AG08396 (cell line): ENCODE measurements around the gene WDR31.
A peak's percentile ranks its signal among the peaks of the same experiment; 100 is the strongest.
"Not testable (repeated sequence)": the region's sequence is repeated elsewhere in the genome, so short reads cannot be mapped to it uniquely, and the experiment has no call there.

Experiments
- DNase-seq: peaks from one replicate; pipeline ENCODE4 v3.0.0; 2012; ENCODE audit warnings: low spot score, mixed read lengths

Gene WDR31

DNA sequence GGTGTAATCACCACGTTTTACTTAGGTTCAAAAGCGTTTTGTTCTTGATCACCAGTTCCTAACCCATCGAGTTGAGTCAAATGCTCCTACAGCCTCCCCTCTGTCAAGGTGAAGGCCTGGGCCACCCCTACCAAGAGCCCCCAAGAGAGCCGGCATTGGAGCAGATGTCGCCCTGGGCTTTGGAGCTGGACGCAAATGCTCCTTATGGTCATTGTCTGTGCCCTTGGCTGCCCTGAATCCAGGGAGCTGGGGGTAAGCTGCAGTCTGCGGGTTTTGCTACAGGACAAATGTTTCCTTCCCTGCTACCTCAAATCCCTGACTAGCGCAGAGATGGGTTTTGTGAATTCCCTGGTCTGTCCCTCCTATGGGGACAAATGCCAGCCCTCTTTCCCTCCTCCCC, 41.8 kb downstream of the WDR31 start:
- no peak for DNase-seq

DNA sequence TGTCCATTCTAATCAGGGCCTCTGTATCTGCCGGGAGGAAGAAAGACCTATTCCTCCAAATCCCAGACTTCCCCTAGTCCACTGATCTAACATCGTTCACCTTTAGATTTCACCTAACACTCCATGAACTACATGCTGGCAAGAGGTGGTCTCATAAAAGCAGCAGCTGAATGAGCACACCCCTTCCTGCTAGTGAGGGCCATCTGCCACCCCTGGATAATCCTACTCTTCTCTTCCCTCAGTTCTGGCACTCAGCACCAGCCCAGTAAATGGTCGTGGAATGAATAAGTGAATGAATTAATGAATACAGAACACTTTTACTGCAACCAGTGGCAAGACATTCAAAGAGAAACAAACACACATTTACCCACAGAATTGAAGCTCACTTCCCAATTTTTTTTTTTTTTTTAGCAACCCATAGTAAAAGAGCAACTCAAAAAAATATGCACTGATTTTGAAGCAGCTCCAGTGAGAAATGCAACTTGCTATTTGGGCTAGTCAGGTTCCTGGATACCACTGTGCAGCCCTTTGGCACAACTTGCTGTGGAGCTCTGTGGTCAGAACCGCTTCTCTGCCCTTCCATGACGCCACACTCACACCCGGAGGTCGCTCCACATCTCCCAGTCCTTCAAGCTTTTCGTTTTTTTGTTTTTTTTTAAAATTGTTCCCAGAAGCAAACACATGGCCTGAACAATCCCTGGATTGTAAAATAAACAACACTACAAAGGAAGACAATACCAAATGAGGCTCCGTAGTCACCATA, 43.1 kb downstream of the WDR31 start:
- no peak for DNase-seq

DNA sequence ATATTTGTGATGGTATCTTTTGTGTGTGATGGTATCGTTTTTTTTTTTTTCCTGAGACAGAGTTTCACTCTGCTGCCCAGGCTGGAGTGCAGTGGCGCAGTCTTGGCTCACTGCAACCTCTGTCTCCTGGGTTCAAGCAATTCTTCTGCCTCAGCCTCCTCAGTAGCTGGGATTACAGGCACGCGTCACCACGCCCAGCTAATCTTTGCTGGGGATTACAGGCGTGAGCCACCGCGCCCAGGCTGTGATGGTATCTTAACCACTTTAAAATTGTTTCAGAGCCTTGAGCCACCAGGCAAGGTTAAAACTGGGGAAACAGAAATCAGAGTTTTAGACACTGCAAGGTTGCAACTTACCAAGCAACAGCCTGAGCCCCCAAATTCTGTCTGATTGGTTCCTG, 43.8 kb downstream of the WDR31 start:
- DNase-seq: not testable (repeated sequence)

DNA sequence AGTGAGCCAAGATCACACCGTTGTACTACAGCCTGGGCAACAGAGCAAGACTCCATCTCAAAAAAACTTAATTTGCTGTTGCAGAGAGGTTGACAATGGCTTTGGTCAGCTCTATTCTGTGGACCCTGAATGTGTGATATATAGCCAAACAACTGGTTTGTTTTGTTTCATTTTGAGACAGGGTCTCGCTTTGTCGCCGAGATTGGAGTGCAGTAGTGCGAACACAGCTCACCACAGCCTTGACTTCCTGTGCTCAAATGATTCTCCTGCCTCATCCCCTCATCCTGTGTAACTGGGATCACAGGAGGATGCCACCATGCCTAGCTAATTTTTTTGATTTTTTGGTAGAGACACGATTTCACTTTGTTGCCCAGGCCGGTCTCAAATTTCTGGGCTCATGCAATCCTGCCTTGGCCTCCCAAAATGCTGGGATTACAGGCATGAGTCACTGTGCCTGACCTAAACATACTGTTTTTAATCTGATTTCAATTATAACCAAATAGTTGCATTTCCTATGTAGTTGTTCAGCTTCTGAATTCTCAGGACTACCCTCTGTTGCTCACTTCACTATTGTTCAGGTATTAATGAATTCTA, 46.7 kb downstream of the WDR31 start:
- DNase-seq: no peak

DNA sequence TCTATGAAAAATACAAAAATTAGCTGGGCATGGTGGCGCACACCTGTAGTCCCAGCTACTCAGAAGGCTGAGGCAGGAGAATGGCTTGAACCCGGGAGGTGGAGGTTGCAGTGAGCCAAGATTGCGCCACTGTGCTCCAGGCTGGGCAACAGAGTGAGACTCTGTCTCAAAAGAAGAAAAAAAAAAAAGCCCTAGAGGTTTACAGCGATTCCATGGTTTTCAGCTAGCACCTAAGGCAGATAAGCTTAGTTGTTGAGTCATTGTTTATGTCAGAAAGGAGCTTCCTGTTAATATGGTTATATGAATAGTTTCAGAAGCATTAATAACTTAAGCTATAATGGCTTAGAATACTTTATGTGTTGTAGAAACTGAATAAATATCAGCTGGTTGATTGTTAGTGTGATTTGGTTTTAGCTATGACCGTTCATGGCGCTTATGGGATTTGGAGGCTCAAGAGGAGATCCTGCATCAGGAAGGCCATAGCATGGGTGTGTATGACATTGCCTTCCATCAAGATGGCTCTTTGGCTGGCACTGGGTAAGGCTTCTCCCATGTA, 49.9 kb downstream of the WDR31 start:
- no peak for DNase-seq

DNA sequence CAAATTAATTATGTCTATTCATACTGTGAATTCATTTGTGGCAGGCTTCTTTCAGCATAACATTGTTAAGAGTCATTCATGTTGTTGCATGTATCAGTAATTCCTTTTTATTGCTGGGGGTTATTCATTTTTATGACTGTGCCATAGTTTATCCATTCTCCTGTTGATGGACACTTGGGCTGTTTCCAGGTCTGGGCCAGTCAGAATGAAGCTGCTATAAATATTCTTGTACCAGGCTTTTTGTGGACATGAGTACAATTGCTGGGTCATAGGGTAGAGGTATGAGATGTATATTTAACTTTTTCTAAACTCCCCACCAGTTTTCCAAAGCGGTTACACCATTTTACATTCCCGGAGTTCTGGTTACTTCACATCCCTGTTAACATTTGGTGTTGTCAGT, 51.0 kb downstream of the WDR31 start:
- no peak for DNase-seq

DNA sequence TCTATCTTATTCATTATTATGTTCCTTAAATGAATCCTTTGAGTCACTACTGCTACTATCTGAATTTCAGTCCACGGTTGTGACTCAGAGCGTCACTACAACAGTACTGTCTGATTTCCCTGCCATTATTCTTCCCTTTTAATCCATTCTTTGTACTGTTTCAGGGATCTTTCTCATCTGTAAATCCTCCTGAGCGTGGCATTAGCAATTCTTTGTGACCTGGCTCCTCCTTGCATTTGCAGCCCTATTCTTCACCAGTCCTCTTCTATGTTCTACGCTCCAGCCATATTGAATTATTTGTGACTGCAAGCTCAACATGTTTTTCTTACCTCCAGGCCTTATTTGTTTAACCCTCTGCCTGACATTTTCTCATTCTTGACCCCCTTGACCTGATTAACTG, 58.7 kb downstream of the WDR31 start:
- no peak for DNase-seq

DNA sequence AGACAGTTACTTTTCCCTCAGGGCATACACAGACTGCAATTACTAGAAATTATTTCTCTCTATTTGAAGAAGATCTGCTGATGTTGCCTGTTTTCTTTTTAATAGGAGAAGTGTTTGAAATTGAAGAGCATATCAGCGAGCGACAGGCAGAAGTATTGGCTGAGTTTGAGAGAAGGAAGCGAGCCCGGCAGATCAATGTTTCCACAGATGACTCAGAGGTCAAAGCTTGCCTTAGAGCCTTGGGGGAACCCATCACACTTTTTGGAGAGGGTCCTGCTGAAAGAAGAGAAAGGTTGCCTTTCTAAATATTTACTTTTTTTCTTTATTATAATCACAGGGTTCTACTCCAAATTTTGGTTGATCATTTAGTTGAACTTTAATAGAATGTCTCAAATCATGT, 61.2 kb downstream of the WDR31 start:
- no peak for DNase-seq

DNA sequence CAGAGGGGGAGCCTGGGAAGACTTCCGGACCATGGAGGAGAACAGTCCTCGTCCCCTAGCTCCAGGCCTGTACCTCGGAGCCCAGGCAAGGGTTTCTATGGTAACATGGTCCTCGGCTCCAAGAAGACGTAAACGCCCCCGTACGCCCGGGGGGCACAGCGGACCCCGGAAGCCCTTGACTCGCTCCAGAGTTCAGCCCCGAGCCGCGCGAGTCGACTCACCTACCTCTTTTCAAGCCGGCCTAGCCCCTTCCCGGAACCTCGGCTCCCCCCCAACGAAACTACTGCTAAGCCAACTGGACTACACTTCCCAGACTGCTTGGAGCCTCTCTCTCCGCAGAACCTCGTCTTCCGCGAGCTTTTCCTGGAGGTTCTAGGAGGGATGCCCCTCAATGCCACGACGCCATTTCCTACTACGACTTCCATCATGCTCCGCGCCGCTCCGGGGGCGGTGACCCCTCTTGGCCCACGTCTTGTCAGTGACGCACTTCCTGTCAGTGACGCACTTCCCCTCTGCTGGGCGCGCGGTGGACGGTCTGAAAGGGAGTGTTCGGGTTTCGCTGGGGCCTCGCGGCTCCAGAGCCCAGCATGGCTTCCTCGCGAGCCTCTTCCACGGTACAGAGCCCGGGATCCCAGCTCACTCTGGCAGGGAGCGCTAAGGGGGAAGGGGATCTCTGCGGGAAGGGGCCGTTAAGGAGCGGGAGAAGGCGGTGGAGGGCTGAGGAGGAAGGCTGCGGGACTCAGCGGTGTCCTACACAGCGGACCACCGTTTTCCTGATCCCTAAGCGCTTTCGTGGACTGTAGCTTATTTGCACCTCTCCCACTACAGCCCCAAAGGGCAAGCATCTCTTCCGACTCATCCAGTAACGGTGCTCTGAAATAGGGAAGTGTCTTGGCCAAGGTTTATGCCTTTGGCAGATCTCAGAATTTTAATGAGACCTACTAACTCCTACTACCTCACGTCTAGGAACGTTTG, 64.6 kb downstream of the WDR31 start, which contains the start of the genes CDC26 and PRPF4:
Gene CDC26, minus strand, starts transcription at position 416 of the 975 bp plus-strand sequence. CDS start 3,065 bp downstream, outside the sequence.
Gene PRPF4, plus strand, starts transcription at position 502 of the 975 bp plus-strand sequence. Its CDS starts 86 bp downstream, at position 588.
- peak; percentile 96 for DNase-seq

DNA sequence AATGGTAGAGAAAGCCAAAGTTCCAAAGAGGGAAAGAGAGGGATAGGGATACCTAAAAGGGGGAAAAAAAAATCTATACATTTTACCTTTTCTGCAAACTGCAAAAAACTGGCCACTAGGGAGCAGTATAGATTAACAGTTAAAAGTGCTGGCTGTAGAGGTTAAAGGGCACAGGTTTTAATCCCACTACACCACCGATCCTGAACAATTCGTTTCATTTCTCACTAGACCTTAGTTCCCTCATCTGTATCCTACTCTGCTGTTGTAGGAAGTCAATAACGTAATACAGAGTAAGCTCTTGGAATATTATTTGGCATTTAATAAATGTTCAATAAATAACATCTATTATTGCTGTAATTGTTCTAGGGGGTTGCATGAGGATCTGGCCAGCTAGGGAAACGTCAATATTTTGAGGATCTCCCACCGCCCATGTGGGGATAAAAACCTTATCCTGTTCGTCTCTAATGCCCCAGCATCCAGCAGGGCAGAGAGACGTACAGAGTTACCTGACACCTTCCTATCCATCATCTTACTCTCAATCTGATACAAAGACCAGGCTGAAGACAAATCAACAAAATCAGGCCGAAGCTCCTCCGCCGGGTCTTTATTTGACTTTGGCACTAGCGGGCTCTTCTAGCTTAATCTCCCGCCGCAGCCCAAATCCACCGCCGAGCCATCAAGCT, 65.5 kb downstream of the WDR31 start:
- peak; percentile 52 for DNase-seq

DNA sequence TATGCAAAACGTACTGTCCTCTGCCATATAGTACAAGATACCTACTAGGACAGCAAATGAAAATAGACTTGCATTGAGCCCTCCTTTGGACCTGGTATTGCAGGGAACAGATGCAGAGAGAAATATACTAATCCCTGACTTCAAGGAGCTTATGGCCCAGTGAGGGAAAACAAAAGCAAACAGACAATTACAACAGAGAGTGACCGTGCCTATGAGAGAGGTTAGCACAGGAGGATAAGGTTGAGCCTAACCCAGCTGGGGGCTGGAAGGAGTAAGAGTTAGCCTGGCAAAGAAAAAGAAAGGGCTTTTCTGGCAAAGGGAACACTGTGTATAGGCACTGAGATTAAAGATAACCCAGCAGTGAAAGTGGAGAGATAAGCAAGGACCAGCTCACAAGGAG, 70.2 kb downstream of the WDR31 start:
- no peak for DNase-seq

DNA sequence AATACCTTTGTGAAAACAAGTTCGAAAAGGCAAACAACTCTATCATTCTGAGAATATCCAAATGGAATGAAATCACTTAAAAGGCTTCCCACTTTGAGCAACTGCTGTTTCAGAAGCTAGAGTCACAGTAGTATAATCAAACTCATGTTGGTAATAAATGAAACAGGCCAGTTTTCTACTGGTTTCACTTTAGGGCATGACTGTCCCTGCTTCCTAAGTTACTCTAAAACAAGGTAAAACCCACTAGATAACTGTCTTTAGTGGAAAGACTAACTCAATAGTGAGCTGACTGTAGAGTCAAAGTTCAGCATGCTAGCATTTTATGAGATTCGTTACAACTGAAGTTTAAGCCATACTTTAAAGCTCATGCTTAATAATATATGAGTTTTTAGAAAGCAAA, 70.7 kb downstream of the WDR31 start:
- no peak for DNase-seq

DNA sequence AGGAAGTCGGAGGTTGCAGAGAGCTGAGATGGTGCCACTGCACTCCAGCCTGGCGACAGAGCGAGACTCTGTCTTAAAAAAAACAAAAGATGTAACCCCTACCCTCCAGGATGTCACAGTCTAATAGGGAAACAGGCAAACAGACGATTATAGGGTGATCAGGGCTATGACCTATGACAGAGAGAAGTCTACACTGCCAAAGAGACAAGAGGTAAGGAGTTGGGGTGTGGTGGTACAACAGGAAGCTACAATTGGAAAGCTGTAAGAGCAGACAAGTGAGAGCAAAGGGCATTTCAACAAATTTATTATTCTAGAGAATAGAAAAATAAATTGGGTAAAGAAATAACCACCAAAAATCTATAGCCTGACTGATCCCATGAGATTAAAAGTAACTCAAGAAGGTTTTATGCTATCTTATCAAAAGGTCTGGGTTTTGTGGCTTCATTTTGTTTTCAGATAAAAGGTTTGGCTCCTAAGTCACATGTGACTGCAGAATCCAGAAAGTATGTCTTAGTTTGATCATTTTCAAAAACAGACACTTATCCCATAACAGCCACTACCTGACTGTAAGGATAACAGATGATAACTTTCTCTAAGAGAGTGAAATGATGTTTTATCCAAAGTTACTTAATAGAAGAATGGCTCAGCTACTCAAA, 72.0 kb downstream of the WDR31 start:
- no peak for DNase-seq

DNA sequence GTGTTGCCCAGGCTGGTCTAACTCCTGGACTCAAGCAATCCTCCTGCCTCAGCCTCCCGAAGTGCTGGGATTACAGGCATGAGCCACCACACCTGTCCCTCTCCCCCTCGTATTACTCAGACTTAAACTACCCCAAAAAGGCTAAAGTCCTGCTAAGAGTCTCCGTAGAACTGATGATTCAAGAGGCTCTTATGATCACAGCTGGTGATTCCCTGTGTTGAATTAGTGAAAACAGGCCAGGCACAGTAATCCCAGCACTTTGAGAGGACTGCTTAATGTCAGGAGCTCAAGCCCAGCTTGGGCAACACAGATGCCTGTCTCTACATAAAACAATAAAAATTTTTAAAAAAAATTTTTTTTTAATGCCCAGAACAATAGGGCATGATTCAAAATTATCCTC, 73.9 kb downstream of the WDR31 start:
- DNase-seq: no peak
